Thyroid gland (tissue), 4 donors: Measurements from ENCODE around the gene KASH5.

ENCODE experiments used
- CTCF ChIP-seq, 6 experiments: fragments of 200-600 bp in 3 of 6; fragments of 450-650 bp in 3 of 6; sonication (generic) in 3 of 6; IDR thresholded peaks; one replicate each; pipeline ENCODE4 v1.5.1; 2016 to 2019; ENCODE audit warnings: antibody characterized with exemption in 6 of 6, mild to moderate bottlenecking in 2 of 6, inconsistent platforms in 1 of 6, moderate library complexity in 1 of 6
- POLR2A ChIP-seq, 2 donors: fragments of 450-650 bp; IDR thresholded peaks; one replicate each; pipeline ENCODE4 v1.6.1; 2017; ENCODE audit warnings: antibody characterized with exemption in 2 of 2, mild to moderate bottlenecking in 2 of 2, moderate library complexity in 1 of 2

GRCh38 chr19:49427339-49427738 lies 39.3 kb downstream of the KASH5 start:
- no peak for TF ChIP-seq CTCF (IDR thresholded peaks at IDR 0.05)
- no peak for TF ChIP-seq POLR2A (IDR thresholded peaks at IDR 0.05)
